ENCODE data around the gene NFAM1.

The NFAM1 gene

DNA sequence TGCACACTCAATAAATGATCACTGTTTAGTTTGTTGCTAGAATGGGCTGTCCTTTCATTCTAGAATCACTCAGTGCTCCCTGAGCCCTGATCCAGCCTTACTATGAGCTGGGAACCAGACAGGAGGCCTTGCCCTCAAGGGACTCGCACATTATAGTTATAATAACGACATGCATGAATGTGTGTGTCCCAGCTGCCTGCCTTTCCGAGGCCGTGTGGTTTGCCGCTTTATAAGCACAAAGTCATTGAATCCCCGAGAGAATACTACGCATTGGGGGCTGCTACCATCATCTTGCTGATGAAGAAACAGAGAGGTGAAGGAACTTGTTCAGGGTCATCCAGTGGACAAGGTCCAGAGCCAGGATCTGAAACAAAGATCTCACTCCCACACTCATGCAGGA is 75.7 kb downstream of the NFAM1 start:
- no peak for DNase-seq

DNA sequence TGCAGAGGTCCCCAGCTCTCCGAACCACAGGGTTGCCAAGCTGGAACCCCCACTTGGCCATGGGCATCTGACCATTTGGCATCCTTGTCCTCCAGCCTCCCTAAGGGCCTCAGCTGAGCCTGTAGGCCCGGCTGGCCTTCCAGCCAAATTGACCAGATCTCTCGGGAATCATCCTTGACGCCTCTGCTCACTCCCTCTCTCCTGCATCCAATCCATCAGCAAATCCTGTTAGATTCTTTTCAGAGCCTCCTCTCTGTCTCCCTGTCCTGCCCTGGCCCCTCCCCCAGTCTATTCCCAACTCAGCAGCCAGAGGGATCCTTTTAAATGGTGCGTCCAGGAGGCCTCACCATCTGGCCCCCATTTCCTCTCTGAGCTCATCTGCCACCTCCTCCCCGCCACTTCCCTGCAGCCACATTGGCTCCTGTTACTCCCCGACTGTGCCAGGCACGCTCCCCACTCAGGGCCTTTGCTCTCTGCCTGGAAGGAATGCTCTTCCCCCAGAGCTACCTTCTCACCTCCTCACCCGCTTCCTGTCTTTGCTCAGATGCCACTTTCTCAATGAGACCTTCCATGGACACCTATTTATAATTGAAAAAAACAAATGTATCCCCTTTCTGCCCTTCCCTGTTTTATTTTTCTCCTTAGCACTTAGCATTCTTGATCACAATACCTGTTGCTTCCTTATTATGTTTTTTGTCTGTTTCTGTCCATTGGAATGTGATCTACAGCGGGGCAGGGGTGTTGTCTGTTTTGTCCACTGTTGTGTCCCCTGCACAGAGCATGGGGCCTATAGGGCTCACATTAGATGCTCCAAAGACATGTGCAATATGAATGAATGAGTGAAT is 78.1 kb downstream of the NFAM1 start:
- DNase-seq, result no peak

DNA sequence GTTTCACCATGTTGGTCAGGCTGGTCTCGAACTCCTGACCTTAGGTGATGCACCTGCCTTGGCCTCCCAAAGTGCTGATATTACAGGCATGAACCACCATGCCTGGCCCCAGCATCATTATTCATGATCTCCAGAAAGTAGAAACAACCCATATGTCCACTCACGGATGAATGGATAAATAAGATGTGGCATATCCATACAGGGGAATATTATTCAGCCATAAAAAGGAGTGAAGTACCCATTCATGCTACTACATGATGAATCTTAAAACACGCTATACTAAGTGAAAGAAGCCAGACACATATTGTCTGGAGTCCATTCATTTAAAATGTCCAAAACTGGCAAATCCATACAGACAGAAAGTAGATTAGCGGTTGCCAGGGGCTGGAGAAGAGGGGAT is 81.8 kb downstream of the NFAM1 start:
- no peak for DNase-seq

DNA sequence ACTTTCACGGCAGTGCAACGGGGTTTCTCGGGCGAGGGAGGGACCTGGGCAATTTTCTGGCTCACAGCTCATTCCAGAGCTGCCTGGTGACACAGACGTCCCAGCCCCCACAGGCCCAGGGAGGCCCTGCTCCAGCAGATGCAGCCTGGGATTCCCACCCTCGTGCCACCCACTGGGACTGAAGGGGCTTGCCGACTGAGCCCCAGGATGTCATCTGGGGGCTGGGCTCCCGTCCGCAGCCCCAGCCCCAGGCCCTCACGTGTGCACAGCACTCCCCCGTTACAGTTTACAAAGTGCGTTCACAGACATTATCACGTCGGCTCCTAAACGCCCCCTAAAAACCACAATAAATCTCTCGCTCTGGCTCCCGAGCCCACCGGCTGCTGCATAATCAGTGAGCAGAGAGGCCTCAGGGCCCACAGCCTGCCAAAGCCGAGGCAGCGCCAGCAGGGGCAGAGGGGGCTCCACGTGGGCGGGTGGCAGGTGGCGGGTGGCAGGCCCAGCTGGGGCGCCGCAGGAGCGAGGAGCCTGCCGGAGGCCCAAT is 84.8 kb downstream of the NFAM1 start:
- no peak for DNase-seq

DNA sequence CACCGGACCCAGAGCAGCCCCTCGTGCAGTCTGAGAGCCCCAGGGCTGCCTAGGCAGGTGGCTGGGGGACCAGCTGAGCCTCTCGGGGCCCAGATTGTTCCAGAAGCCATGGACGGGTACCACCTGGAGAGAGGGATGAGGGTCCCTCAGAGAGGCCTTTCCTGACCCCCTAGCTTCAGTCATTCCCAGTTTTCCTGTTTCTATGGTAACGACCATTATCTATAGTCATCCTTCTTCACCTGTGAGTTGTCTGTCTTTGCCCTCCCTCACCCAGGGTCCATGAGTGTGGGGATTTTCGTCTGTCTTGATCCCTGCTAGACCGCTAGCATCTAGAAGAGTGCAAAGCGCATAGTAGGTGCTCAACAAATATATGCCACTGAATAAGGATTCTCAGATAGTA is 85.5 kb downstream of the NFAM1 start:
- DNase-seq, result no peak

DNA sequence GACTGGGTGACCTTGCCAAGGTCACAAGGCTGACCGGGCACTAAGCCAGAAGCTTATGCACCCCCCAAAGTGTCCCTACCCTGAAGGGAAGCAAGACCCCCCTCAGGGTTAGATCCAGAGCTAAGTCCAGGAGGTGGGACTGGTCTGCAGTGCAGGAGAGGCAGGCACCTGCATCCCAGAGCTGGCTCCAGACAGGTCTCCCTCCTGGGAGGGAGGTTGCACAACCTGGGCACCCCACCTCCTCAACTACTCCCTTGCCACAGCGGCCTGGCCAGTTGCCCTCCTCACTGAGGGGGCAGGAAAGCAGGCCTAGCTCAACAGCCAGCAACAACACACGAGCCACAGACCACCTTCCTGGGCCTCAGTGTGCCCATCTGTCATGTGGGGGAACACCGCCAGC is 86.7 kb downstream of the NFAM1 start:
- DNase-seq, result no peak

DNA sequence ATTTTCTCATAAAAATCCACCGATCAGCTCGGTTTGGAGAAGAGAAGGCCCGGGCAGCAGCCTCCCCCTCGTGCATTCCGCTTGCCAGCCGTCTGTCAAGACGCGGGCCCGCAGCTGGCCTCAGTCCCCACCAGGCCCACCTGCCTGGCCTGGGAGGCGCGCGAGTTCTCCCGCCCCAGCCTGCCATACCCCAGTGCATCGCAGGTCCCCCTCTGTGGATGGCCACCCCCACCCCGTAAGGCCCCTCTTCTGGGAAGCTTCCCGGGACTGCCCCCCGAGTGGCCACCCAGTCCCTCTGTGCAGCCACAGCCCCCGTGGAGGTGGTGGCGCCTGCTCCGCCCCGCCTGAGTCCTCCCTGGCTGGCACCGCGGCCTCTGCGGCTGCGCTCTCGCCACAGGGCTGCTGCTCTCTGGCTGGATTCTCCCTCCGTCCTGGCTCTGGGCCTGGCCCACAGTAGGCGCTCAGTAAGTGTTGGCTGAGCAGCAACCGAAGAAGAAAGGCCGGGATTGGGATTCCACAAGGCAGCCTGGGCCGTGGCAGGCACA is 87.8 kb downstream of the NFAM1 start:
- no peak for DNase-seq

DNA sequence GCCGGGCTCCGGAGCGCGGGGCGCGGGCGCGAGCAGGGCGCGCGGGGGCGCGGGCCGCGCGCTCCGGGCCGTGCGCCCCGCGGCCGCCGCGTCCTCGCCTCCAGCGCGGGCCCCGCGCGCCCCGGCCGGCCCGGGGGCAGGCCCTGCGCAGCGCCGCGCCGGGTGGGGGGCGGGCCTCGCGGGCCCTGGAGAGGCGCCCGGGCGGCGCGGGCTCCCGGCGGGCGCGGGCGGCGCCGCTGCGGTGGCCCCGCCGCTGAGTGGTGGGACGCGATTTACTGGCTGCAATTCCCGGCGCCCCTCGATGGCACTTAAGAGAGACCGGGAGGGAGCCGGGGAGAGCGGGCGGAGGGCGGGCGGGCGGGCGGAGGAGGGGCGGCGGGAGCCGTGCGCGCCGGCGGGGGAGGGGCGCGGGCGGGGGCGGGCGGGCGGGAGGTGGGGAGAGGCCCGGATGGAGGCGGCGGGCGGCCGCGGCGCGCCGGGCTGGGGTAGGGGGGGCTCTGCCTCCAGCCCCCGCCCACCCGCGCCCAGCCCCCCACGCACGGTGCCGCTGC is 88.6 kb downstream of the NFAM1 start:
- DNase-seq, result no peak

DNA sequence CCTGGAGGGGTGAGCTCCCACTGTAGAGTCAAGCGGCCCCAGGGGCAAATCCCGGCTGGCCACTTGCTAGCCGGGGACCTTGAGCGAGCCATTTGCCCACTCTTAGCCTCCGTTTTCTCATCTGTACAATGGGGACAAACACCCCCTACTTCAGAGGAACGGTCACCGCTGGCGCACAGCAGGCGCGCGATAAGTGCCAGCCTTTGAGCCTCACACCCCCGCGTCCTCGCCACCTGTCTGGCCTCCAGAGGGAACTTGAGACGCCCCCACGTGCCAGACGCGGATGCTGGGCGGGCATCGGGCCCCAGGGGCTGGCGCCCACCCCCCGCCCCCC is 89.1 kb downstream of the NFAM1 start:
- no peak for DNase-seq

DNA sequence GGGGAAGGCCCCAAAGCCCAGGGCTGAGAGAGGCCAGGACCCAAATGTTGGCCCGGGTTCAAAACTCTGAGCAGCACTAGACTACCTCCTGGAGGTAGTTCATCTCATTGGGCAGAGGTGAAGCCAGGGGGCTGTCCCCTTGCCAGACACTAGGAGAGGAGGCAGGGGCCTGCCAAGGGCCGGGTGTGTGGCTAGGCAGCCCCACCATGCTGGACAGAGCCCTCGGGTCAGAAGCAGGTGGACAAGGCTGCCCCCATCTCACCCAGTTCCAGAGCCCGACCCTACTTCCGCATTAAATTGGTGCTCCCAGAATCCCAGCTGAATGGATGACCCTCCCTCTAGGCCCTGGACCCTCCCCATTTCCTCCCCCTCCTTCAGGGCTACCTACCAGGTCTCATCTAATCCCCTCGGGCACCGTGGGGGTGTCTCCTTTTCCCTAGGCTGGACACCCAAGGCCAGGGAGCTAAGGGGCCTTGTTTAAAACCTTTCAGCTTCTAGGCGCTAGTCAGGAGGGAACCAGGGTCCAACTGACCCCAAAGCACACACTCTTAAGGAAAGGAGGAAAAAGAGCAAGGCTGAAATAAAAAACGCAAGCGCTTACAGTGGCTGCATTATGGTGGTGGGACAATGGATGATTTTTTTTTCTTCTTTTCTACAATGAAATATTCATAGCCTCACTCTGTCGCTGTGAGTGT is 89.6 kb downstream of the NFAM1 start:
- no peak for DNase-seq

DNA sequence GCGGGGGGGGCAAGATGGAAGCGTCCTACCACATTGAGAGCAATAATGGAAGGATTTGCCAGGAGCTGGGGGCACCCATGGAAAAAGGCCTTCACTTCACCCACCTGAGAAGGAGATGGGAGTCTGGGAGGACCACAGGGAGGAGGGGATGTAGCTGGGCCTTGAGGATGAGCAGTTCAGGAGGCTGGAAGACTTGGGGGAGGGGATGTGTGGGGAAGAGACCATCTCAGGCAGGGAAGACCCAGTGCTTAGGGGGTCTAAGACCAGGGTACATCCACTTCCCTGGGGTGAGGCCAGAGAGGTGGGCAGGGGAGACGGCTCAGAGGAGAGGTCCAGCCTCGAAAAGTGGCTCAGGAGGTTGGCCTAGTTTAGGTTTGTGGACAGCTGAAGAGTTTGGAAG is 90.4 kb downstream of the NFAM1 start:
- no peak for DNase-seq

DNA sequence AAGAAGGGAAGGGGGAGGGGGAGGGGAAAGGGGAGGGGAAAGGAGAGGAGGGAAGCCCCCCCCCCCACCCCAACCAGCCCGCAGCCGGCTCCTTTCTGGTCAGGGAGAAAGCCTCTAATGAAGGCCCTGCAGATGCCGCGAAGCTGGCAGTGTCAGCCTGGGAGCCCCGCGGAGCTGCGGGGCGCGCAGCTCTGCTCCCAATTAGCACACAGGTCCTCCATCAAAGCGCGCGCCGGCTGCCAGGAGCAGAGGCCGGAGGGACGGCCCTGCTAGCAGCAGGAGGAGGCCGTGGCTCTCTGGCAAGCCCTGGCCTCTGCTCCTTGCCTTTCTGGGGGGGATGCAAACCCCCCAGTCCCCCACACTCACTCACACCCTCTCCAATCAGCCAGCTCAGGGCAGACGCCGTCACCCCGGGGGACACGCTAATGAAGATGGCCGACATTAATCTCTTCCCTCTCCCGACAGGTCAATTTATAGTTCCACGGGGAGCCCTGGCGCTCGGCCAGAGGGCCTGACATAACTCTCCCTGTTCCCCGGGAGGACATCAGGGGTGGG is 91.3 kb downstream of the NFAM1 start:
- DNase-seq, result no peak

DNA sequence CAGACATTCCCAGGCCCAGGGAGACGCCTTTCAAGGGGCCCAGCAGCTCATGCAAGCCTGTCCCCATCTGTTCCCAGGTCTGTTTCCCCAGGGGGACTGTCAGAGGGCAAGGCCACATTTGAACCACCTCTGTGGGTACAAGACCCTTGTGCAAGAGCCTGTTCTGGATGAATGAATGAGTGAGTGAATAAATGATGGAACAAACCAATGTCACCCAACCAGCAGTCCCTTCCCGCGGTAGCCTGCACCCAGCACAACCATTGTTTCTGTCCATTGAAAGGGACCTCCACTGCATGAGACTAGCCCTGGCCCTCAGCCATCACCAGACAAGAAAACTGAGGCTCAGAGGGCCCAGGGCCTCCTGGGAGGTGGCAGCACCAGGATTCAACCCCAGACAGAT is 92.1 kb downstream of the NFAM1 start:
- DNase-seq, result no peak

DNA sequence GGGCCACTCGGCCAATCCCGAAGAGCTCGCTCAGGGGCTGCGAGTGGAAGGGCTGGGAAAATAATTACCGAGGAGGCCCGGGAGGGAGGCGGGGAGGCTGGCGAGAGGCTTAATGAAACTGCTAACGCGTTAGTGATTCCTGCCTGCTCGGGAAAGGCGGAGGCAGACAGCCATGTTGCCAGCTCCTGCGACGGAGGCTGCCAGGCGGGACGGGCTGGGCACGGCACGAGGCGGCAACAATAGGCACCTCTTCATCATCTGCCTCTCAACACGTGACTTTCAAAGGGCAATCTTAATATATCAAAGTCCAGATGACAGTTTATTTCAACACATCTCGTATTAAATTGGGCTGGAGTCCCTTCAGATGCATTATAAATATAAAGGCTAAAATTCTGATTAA is 93.7 kb downstream of the NFAM1 start:
- no peak for DNase-seq

DNA sequence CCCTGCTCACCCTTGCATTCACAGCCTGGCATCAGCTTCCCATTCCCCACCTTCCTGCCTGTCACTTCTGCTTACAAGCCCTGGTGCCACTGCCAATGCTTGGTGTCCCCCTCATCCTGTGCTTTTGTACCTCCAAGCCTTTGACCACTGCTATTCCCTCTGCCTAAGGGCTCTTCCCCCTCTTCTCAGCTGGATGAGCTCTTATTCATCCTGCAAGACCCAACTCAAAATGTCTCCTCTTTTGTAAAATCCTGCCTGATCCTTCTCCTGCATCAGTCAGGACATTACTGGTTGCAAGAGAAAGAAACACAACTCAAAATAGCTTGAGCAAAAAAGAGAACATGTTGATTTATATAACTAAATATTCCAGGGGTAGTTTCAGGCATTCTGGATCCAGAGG is 94.8 kb downstream of the NFAM1 start:
- DNase-seq, result no peak

DNA sequence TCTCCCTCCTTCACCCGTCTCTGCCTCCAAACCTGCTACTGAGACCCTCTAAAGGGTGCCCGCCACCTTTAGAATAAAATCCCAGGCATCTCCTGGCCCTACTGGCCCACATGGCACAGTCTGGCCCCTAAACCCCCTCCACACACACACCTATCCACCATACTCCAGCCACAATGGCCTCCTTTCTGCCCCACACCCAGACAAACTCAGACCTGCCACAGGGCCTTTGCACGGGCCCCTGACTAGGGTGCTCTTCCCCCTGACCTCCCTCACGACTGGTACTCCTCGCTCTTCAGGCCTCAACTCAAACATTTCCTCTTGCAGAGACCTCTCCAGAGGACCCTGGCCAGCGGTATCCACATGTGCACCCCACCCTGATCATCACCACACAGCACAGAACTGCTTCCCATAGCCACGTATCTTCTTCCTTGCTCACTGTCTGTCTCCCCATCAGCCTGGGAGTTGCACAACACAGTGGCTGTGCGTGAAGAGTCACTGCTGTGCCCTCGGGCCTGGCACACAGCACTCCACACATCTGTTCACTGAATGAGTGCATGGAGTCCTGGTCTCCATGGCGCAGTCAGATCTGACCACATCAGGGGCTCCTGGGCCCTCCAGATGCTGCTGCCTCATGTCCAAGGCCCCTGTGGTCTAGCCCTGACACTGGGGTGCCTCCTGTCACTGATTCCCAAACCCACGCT is 95.5 kb downstream of the NFAM1 start:
- DNase-seq, result no peak

DNA sequence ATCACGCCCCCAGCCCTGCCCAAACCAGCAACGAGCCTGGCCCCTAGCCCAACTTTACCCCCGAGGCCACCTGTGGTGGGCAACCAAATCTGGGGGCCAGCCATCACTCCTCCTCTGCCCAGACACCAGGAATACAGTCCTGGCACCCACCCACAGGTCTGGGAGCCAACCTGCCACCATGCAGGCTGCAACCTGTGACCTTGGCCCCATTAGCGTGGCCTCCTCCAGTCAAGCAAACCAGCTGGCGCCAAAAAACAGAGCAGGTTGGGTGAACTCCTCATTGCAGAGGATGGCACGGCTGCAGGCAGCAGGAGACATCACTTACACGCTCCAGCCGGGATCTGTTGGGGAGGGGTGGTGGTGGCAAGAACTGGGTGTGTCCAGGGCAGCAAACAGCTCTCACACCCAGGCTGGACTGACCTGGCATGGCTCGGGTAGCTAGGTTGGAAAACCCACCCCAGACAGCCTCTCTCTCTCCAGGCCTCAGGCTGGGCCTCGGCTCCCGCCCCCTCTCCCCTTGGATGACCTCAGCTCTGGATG is 96.3 kb downstream of the NFAM1 start:
- DNase-seq, result no peak

DNA sequence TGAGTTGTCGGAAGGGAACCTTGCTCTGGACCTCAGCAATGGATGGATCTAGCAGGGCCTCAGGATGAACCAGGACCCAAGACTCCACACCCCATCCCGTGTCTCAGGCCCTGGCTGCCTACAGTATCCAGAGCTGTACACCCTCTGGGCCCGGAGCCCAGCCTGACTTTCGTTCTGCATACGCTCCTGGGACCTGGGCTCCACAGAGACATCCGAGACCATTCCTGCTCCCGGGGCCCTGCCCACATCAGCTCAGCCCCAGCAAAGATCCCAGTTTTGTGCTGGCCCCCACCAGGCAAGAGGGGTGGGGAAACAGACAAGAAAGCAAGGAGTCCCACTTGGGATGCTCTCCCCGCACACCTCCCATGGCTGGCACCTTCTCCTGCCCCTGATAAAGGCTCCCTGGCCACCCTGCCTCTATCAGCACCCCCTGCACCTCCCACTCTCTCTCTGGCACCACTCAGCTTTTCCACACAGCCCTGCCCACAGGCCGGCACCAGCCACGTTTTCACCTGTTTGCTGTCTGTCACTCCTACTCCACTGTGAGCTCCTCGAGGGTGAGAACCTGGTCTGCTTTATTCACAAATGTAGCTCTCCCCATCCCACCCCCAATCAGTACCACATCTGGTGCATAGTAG is 97.2 kb downstream of the NFAM1 start:
- DNase-seq, result no peak

DNA sequence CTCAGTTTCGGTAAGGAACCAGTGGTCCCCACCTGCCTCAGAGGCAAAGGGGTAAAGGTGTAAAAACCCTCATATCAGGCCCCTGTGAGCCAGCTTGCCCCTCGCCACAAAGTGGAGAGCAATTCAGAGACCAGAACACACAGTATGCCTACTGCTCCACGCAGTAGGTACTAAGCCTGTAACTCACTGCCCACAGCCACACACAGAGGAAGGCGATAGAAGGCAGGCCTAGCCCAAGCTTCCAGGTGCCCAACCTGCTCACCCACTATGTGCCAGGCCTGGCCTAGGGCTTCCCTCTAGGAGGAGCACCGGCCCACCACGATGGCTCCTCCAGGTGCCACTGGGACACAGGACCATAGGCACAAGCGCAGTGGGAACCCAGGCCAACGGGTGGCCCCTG is 98.7 kb downstream of the NFAM1 start:
- DNase-seq, result no peak

DNA sequence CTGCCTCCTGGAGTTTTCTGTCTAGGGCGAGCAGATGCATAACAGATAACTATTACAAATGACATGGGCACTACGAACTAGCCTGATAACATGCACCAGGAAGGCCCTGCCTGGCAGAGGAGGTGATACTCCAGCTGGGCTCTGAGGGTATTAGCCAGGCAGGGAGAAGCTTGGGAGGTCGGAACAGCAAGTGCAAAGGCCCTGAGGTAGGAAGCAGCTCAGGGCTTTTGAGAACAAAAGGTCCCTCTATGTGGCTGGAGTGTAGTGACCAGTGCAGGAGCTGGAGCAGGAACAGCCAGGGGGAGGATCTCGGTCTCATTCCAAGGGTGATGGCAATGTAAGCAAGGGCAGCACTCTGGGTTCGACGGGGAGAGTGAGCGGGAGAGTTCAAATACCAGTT is 100.1 kb downstream of the NFAM1 start:
- DNase-seq, result no peak

DNA sequence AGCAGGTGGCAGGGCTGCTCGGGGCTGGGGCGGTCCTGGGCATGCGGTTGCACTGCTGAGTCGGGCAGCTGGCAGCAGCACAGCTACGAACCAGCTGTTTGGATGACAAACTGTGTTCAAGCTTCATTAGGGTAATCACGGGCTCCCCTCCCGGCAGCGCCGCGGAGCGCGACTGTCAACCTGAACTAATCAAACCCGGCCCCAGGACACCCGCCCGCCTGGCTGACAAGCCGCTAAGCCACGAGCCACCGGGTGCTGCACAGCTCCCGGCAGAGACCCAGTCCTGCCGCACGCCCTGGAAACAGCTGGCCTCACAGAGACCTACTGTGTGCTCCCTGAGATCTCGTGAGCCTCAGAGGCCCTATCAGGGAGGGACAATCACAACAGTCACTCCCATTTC is 101.2 kb downstream of the NFAM1 start:
- peak; percentile 48 for DNase-seq
